Activated naive CD8-positive, alpha-beta T cell treated with anti-CD3 and anti-CD28 coated beads, Interleukin-2, amount 10 ng/mL, durations not matched to agents 7 days and 5 days (primary cell): ENCODE data around the gene DTX3L. TPM values are rescaled to one million over a fixed set of nuclear protein-coding genes. Genes with fewer than 3 reads are reported as not detected.
"Not testable (repeated sequence)": the region's sequence is repeated elsewhere in the genome, so short reads cannot be mapped to it uniquely, and the experiment has no call there.

Experiments
- ATAC-seq: fragments of 150-1000 bp; cut with Tn5 transposase; one replicate; pipeline ENCODE4 v1.10.0; 2021; ENCODE audit warnings: low read depth, moderate library complexity
- POLR2A ChIA-PET: fragments of 350-600 bp; sonication (Branson Sonifier 250); formaldehyde crosslinking; loops from one replicate; lab custom pipeline; 2021; ENCODE audit warnings: antibody characterized with exemption; lab: Charles Lee
- DNase-seq: peaks from one replicate; pipeline ENCODE4 v3.0.0; 2021
- H3K27ac Mint-ChIP-seq: one replicate; pipeline ENCODE4 v1.8.0; 2022; ENCODE audit warnings: mild to moderate bottlenecking, mixed read lengths
- H3K27me3 Mint-ChIP-seq: one replicate; pipeline ENCODE4 v1.8.0; 2022; ENCODE audit warnings: mild to moderate bottlenecking, moderate library complexity, mixed read lengths
- H3K36me3 Mint-ChIP-seq: one replicate; pipeline ENCODE4 v1.8.0; 2021; ENCODE audit warnings: mild to moderate bottlenecking, mixed read lengths
- H3K4me1 Mint-ChIP-seq: one replicate; pipeline ENCODE4 v1.8.0; 2021; ENCODE audit warnings: mixed read lengths
- H3K4me3 Mint-ChIP-seq: one replicate; pipeline ENCODE4 v1.8.0; 2022; ENCODE audit warnings: mild to moderate bottlenecking, moderate library complexity, mixed read lengths
- H3K9me3 Mint-ChIP-seq: one replicate; pipeline ENCODE4 v1.8.0; 2021; ENCODE audit warnings: mixed read lengths
- total RNA-seq, 2 experiments: library from RNA; stranded (reverse); gene quantifications; one replicate each; pipeline ENCODE4 v1.2.3, GENCODE V29; 2021

The DTX3L gene
- total RNA-seq, 2 experiments from 2014 or later, result 116 to 117 TPM

DNA sequence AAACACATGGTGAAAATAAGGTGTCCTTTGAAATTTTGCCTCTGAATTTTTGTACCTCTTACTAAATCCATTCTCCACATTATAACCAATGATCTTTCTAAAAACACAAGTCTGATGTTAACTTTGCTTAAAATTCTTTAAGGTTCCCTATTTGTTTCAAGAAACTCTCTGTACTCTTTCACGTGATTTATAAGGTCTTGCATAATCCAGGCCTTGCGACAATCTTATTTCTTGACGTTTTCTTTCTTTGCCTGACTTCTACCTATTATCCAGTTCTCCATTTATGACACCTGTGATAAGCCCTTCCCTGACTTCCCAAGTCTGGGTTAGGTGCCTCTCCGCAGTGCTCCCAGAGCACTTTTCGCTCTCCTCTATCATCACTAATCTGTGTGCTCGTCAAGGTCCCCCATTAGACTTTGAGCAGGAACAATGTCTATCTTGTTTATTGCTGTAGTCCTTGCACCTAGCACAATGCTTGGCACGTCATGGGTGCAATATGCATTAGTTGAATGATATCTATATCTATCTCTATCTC, 25.1 kb upstream of the DTX3L start:
- no peak for DNase-seq
- Mint-ChIP-seq H3K27me3 (no peaks in the 10 kb centered on the region), H3K27ac (peak overlapping the region; percentile 42), H3K4me3 (no peak overlapping the region), H3K36me3 (peaks cover 54% of the 10 kb centered on the region), H3K4me1 (peaks cover 26% of the 10 kb centered on the region), H3K9me3 (no peaks in the 10 kb centered on the region)
- POLR2A ChIA-PET, result no interaction called here
- ATAC-seq, result no peak

DNA sequence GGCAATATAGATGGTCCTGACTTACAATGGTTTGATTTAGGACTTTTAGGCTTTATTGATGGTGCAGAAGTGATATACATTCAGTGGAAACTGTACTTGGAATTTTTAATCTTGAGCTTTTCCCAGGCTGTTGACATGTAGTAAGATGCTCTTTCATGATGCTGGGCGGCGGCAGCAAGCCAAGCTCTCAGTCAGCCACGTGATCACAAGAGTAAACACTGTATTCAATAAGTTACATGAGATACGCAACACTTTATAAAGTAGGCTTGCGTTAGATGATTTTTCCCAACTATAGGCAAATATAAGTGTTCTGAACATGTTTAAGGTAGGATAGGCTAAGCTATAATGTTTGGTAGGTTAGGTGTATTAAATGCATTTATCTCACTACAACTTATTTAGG, 18.0 kb upstream of the DTX3L start:
- Mint-ChIP-seq H3K4me3 (no peak overlapping the region), H3K27ac (no peak overlapping the region), H3K36me3 (peaks cover 59% of the 10 kb centered on the region), H3K4me1 (peaks cover 14% of the 10 kb centered on the region), H3K9me3 (no peaks in the 10 kb centered on the region), H3K27me3 (no peaks in the 10 kb centered on the region)
- ATAC-seq, result no peak
- no peak for DNase-seq
- POLR2A ChIA-PET, result interaction anchor here (1.2 kb wide), 1 partner anchor 134 kb away, joined by 4 read pairs; the partner anchor contains the start of gene PARP14

DNA sequence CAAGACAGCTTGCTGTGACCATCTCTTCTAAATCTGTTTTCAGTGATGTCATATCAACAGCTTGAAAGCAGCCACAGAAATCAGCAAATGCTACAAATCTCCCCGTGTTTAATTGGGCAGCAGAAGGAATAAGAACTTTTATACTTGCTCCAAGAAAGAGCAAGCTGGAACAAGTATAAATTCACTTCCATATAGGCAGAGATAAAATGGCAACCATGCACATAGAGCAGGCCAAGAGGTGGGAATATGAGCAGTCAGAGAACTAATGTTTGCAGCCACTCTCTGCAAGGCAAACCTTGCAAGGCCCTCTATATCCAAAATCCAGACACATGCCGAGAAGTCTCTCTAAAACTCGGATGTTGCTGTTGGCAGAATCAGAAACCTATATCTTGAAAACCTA, 16.1 kb upstream of the DTX3L start:
- Mint-ChIP-seq H3K9me3 (no peaks in the 10 kb centered on the region), H3K27ac (no peak overlapping the region), H3K27me3 (no peaks in the 10 kb centered on the region), H3K4me3 (no peak overlapping the region), H3K4me1 (peaks cover 13% of the 10 kb centered on the region), H3K36me3 (peaks cover 63% of the 10 kb centered on the region)
- DNase-seq (no peak), ATAC-seq (no peak)
- POLR2A ChIA-PET, result interaction anchor here (0.6 to 1.3 kb wide), 4 partner anchors 10 to 16 kb away, joined by 3 to 4 read pairs (median 3); partner anchors contain the start of genes DTX3L and PARP9

DNA sequence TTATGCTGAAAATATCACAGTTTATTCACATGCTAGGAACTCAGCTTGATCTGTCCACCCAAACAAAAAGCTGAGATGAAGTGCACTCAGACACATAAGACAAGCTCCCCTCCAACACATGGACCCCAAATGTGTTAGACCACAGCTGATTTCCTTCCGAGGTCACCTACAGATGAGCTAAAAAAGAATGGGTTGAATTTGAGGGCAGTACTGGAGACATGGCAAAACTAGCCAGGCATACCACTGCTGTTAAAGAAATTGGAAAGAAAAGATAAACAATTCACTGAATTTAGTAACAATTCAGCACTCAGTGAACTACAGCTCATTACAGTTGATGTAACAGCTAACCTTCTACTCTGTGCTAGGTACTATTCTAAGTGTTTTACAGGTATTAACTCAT, 15.5 kb upstream of the DTX3L start:
- DNase-seq (no peak), ATAC-seq (no peak)
- Mint-ChIP-seq H3K4me1 (peaks cover 17% of the 10 kb centered on the region), H3K27me3 (no peaks in the 10 kb centered on the region), H3K9me3 (no peaks in the 10 kb centered on the region), H3K27ac (peak overlapping the region; percentile 43), H3K36me3 (peaks cover 64% of the 10 kb centered on the region), H3K4me3 (no peak overlapping the region)
- POLR2A ChIA-PET, result interaction anchor here (0.6 to 1.3 kb wide), 5 partner anchors 10 to 16 kb away, joined by 3 to 5 read pairs (median 3); partner anchors contain the start of genes DTX3L and PARP9

DNA sequence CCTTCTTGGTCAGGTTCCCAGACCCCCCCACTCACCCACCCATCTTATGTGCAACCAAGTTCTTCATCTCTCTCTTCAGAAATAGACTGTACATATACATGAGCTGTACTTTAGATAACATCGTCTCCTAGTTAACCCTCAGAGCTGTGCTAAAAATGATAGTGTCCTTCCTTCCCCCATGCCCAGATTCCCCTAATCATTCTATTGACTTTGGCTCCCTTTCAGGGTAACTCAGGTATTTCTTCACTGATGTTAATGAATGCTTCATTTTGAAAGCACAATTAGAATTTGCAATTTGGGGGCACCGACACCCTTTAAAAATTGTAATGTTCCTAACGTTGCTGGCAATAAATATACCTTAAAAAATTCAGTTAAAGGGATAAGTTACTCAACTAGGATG, 11.0 kb upstream of the DTX3L start:
- POLR2A ChIA-PET, result no interaction called here
- Mint-ChIP-seq H3K4me3 (no peak overlapping the region), H3K9me3 (no peaks in the 10 kb centered on the region), H3K4me1 (peaks cover 29% of the 10 kb centered on the region), H3K27ac (no peak overlapping the region), H3K36me3 (peaks cover 64% of the 10 kb centered on the region), H3K27me3 (no peaks in the 10 kb centered on the region)
- ATAC-seq (no peak), DNase-seq (no peak)

DNA sequence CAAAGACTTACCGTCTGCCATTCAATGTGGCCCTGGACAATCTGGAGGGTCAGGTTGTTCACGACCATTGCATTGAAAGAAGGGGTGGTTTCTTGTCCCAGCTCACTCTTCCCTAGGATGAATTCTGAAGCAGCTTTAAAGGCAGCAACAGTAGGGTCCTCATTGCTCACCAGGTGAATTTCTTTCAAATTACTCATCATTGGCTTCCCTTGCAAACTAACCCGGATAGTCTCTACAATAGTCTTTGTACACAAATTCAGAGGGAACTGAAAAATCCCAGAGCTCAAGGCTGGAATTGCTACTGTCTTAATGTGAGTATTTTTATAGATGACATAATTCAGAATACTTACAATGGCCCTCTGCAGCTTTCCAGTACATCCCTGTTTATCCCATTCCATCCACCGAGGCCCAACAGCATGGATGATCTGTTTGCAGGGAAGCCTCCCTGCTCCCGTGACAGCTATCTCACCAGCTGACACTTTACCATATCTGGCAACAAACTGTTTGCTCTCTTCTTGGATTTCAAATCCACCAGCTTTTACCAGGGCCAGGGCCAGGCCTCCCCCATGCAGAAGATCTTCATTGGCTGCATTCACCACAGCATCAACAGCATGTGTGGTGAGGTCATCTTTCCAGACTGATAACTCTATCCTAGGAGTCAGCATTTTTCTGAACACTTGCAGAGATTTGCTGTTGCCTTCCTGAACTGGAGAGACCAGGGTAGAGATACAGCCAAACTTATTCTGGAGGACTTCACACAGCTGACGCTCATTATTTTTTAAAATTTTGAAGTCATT, 8.7 kb upstream of the DTX3L start:
- DNase-seq (no peak), ATAC-seq (no peak)
- Mint-ChIP-seq H3K36me3 (peaks cover 58% of the 10 kb centered on the region), H3K27me3 (no peaks in the 10 kb centered on the region), H3K4me1 (peaks cover 28% of the 10 kb centered on the region), H3K9me3 (no peaks in the 10 kb centered on the region), H3K27ac (peak overlapping the region; percentile 22), H3K4me3 (no peak overlapping the region)
- POLR2A ChIA-PET, result interaction anchor here (0.7 to 2.1 kb wide), 3 partner anchors 9 to 124 kb away, joined by 3 to 10 read pairs (median 5); partner anchors contain the start of genes DTX3L and PARP9

DNA sequence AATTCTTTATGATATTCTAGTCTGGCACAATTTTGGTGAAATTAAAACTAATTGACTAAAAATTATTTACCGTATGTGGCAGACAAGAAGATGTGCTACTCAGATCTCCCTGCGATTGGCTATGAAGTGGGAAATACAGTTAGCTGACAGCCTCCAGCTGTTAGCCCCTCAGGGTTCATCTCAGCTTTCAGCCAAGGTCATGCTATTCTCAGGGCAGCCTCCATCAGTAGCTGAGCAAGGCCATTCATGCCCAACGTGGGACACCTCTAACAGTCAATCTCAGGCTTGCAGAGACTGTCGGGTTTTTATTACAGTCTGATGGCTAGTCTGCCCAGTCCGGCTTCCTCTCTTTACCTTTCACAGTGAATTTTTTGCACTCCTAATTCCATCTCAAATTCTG, 6.8 kb upstream of the DTX3L start:
- H3K9me3 Mint-ChIP-seq, result no peaks in the 10 kb centered on the region
- no peak overlapping the region for H3K4me3 Mint-ChIP-seq
- DNase-seq (no peak), ATAC-seq (no peak)
- H3K4me1 Mint-ChIP-seq, result peaks cover 37% of the 10 kb centered on the region
- H3K27ac Mint-ChIP-seq, result no peak overlapping the region
- peaks cover 57% of the 10 kb centered on the region for H3K36me3 Mint-ChIP-seq
- H3K27me3 Mint-ChIP-seq, result no peaks in the 10 kb centered on the region
- POLR2A ChIA-PET, result interaction anchor here (0.6 kb wide), 1 partner anchor 69 kb away, joined by 3 read pairs; no protein-coding TSS in a partner anchor

DNA sequence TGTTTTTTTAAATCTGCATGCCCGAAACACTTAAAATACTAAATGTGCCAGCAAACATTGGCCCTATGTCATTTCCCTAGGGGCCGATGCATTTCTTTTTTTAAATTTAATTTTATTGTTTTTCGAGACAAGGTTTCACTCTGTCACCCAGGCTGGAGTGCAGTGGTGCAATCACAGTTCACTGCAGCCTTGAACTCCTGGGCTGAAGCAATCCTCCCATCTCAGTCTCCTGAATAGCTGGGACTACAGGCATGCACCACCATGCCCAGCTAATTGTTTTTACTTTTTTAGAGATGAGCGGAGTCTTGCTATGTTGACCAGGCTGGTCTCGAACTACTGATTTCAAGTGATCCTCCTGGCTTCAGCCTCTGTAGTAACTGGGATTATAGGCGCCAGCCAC, 5.5 kb upstream of the DTX3L start:
- Mint-ChIP-seq H3K4me3 (no peak overlapping the region), H3K36me3 (peaks cover 59% of the 10 kb centered on the region), H3K27ac (no peak overlapping the region), H3K9me3 (no peaks in the 10 kb centered on the region), H3K4me1 (peaks cover 38% of the 10 kb centered on the region), H3K27me3 (no peaks in the 10 kb centered on the region)
- ATAC-seq (no peak), DNase-seq (no peak)
- POLR2A ChIA-PET, result interaction anchor here (0.5 to 2.6 kb wide), 2 partner anchors 121 to 166 kb away, joined by 4 to 15 read pairs; partner anchors contain the start of gene PARP14

DNA sequence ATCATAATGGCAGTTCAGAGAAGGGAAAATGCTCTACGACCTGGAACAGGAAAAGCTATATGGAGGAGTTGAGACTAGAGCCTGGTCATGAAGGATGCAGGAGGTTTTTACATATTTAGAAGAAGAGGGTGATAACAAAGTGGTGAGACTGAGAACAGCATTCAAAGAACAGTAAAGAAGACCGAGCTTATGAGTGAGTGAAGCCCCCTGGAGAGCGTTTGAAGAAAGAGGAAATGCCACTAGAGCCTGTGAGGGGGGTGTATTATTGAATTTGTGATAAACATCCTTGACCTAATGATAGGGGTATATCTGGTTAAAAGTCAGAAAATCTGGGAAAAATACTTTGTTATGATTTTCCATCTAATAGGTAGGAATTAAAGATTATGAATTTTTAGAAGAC, 4.2 kb upstream of the DTX3L start:
- Mint-ChIP-seq H3K9me3 (no peaks in the 10 kb centered on the region), H3K4me3 (no peak overlapping the region), H3K4me1 (peaks cover 32% of the 10 kb centered on the region), H3K36me3 (peaks cover 59% of the 10 kb centered on the region), H3K27me3 (no peaks in the 10 kb centered on the region), H3K27ac (peak overlapping the region; percentile 56)
- ATAC-seq (no peak), DNase-seq (no peak)
- POLR2A ChIA-PET, result interaction anchor here (0.7 to 2.6 kb wide), 2 partner anchors 11 to 120 kb away, joined by 3 to 15 read pairs; partner anchors contain the start of gene PARP14

DNA sequence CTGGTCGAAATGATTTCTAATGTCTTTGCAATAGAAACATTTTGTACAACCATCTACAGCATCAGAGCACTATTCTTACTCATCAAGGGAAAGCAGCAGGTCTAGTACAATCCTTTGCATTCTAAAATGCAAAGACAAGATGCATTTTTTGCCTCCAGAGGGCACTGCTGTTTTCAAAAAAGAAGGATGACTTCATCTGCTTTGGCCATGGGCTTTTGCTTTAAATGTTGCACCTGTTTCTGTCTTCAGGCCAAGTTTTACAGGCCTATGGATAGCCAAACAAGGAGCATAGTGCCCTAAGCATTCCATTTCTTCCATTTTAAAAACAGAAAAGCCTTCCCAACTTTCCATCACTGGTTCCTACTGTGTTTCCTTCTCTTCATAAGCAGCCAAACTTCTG, 3.5 kb upstream of the DTX3L start:
- Mint-ChIP-seq H3K27ac (peak overlapping the region; percentile 69), H3K9me3 (no peaks in the 10 kb centered on the region), H3K4me1 (peaks cover 26% of the 10 kb centered on the region), H3K36me3 (peaks cover 55% of the 10 kb centered on the region), H3K4me3 (peak overlapping the region; percentile 71), H3K27me3 (no peaks in the 10 kb centered on the region)
- POLR2A ChIA-PET, result interaction anchor here (0.7 to 5.8 kb wide), 3 partner anchors 12 to 119 kb away, joined by 3 to 160 read pairs (median 4); partner anchors contain the start of genes PARP14 and PARP15
- peak; percentile 17 for ATAC-seq
- DNase-seq, result no peak

DNA sequence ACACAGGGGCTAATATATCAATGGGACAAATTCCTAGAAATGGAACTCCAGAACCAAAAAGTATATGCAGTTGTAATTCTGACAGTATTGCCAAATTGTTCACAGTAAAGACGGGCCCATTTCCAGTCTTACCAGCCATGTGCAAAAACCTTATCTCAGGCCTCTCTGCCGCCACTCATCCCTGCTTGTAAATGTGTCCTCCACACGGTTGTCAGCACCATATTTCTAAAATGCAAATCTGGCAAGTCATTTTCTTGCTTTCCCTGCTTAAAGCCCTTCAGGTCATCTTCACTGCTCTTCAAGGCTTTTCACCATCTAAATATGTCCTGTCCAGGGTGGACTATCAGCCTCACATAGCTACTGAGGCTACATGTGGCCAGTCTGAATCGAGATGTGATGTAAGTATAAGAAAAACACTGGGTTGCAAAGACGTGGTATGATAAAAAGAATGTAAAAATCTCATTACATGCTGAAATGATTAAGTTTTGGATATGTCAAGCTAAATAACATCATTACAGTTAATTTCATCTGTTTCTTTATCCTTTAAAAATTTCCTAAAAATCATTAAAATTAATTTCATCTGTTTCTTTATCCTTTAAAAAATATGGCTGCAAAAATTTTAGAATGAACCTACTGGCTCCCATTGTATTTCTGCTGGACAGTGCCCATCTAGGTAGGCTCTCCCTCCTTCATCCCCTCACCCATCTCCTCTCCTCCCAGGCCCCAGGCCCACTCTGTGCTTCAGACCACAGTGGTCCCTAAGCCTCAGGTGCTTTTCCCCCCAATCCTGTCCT, 1.0 kb upstream of the DTX3L start:
- Mint-ChIP-seq H3K9me3 (no peaks in the 10 kb centered on the region), H3K27me3 (no peaks in the 10 kb centered on the region), H3K36me3 (peaks cover 59% of the 10 kb centered on the region), H3K27ac (peak overlapping the region; percentile 100), H3K4me3 (peak overlapping the region; percentile 97), H3K4me1 (peaks cover 41% of the 10 kb centered on the region)
- POLR2A ChIA-PET, result interaction anchor here (1.0 to 5.8 kb wide), 5 partner anchors 14 to 179 kb away, joined by 3 to 160 read pairs (median 5); partner anchors contain the start of genes FAM162A, PARP14 and PARP15
- DNase-seq, result no peak
- no peak for ATAC-seq

DNA sequence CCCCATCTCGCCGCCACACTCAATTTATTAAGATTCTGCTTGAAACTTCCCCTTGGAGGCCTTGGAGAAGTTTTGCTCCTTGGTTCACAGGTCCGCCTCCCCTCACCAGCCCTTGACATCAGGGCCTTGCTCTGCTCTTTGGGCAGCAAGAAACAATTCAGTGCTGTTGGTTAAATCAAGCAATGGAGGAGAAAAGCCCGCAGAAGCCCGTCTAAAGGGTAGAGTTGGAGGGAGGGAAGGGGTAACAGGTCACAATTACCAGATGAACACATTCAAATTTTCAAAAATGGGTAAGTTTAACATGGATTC, 467 bp upstream of the DTX3L start:
- Mint-ChIP-seq H3K4me3 (peak overlapping the region; percentile 97), H3K27me3 (no peaks in the 10 kb centered on the region), H3K27ac (peak overlapping the region; percentile 100), H3K9me3 (no peaks in the 10 kb centered on the region), H3K36me3 (peaks cover 63% of the 10 kb centered on the region), H3K4me1 (peaks cover 46% of the 10 kb centered on the region)
- ATAC-seq (no peak), DNase-seq (peak; percentile 49)
- POLR2A ChIA-PET, result interaction anchor here (1.0 to 5.8 kb wide), 13 partner anchors 8 to 171 kb away, joined by 3 to 160 read pairs (median 5); partner anchors contain the start of genes PARP14, PARP15 and WDR5B

DNA sequence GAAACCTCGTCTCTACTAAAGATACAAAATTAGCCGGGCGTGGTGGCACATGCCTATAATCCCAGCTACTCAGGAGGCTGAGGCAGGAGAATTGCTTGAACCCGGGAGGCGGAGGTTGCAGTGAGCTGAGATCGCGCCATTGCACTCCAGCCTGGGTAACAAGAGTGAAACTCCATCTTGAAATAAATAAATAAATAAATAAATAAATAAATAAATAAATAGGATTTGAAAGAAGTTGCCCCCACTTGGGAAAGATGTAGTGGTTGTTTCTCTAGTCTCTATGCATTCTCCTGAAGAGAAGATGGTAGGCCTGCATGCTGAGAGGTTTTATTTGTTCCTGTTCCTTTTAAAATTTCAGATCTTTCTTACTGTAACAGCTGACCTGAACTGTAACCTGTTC, 4.0 kb downstream of the DTX3L start:
- not testable (repeated sequence) for H3K27me3 Mint-ChIP-seq, ATAC-seq, H3K9me3 Mint-ChIP-seq, DNase-seq
- peaks cover 72% of the 10 kb centered on the region for H3K36me3 Mint-ChIP-seq
- POLR2A ChIA-PET, result interaction anchor here (0.6 to 1.3 kb wide), 2 partner anchors 10 to 110 kb away, joined by 3 to 4 read pairs; partner anchors contain the start of gene PARP15
- H3K4me3 Mint-ChIP-seq, result peak overlapping the region; percentile 52
- H3K4me1 Mint-ChIP-seq, result peaks cover 51% of the 10 kb centered on the region
- H3K27ac Mint-ChIP-seq, result peak overlapping the region; percentile 82
